HG03439 (cell line): ENCODE data around the gene TMEM273.

Experiments used
- ATAC-seq: cut with Tn5 transposase; IDR thresholded peaks from one replicate; pipeline ENCODE4 v1.9.1; 2021; ENCODE audit warnings: mild to moderate bottlenecking, moderate library complexity; ENCODE audit not compliant: unreplicated experiment

Gene TMEM273

GRCh38 chr10:49177391-49178355 is 10.5 kb downstream of the TMEM273 start:
- peak; percentile 77 for ATAC-seq

DNA sequence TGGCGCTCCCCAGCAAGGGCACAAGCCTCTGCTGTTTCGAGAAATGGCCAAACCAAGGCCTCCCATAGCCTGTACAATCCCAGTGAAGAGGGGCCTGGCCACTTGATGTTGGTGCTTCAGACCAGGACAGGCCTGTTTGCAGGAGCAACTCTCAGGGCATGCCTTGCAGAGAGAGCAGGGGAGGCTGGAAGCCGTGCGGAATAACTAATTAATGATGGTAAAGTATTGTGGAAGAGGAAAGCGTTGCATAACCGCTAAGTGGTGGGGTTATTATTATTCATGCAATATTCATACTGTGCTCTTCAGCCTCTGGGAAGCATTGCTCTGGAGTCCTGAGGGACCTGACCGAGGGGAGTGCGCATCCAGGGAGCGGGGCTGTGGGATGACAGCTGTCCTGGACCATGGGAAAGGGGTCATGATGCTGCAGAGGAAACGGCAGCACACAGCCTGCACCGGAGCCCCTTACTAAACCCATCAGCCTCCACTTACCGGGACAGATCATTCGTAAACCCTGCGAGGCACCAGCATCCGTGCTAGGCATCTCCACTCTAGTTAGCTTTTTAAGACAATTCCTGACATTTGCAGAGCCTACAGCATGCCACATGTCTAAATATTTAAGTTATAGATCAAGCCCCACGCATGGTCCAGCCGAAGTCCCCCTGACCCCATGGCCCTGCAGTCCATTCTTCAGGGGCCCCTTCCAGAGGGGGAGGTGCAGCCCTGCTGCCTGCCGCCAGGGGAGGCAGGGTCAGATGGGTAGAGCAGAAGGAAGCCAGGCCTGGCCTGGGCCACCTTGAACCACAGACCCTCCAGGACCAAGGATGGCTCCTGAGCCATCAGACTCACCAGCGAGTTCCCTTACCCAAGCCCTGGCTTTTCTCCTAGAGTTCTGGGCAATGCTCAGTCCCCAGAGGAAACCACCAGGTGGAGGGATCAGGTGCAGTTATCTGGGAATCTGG is 11.6 kb downstream of the TMEM273 start:
- no peak for ATAC-seq

DNA sequence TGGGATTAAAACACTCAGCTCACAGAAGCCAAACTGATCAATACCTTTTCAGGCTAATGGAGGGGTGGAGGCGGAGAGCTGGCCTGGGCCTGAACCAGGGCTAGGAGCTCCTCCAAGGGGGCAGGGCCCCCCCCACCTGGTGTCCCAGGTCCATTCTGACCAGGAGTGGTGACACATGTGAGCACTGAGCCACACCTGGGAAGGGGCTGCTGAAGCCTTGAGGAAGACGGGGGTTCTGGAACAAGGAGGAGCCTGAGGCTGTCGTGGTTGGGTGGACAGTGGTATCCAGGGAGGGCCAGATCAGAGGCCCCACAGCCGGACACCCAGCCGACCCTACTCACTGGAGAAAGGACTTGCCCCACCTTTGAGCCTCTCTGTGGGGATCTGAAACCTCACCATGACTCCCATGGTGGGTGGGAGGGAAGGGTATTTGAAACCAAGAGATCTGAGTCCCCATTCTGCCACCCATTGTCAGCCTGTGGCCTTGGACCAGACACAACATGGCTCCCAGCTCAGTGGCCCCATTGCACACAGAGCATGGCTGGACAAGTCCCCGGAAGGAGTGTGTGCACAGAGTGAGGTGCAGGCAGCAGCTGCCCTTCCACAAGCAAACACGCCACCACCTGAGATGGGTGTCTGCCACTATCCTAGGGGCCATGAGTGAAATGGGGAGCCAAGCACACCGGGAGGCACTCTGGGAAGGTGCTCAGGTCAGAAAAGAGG is 12.4 kb downstream of the TMEM273 start:
- ATAC-seq: no peak

GRCh38 chr10:49174926-49175500 is 13.2 kb downstream of the TMEM273 start:
- ATAC-seq: no peak

- ATAC-seq: no peak
Measured at GRCh38 chr10:49174261-49174925, 13.8 kb downstream of the TMEM273 start.

GRCh38 chr10:49173853-49174252 is 14.3 kb downstream of the TMEM273 start:
- no peak for ATAC-seq

GRCh38 chr10:49173201-49173772 is 14.9 kb downstream of the TMEM273 start:
- ATAC-seq: no peak

- ATAC-seq: no peak
Measured at GRCh38 chr10:49172777-49173132, 15.4 kb downstream of the TMEM273 start.

DNA sequence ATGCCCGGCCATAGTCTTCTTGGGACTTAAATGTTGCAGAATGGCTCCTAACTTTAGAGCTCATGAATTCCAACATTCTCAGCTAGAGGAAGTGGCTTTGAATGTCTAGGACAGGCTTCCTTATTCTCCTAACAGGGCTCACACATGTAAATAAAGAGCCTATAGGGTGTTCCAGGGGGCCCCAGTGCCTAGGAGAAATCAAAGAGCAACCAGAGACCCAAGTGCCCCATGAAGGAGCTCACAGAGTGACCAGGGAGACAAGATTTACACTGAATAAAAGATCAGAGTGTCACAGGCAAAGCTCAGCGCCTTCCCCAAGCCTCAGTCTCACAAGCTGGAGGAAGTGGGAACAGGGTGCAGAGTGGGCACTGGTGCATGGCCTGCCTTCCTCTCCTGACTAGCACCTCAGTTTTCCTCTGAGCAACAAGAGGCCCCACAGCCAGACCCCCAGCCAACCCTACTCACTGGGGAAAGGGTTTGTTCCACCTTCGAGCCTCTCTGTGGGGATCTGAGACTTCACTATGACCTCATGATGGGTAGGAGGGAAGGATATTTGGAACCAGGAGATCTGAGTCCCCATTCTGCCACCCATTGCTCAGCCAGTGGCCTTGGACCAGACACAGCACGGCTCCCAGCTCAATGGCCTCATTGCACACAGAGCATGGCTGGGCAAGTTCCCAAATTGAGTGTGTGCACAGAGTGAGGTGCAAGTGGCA is 16.0 kb downstream of the TMEM273 start:
- ATAC-seq: no peak

DNA sequence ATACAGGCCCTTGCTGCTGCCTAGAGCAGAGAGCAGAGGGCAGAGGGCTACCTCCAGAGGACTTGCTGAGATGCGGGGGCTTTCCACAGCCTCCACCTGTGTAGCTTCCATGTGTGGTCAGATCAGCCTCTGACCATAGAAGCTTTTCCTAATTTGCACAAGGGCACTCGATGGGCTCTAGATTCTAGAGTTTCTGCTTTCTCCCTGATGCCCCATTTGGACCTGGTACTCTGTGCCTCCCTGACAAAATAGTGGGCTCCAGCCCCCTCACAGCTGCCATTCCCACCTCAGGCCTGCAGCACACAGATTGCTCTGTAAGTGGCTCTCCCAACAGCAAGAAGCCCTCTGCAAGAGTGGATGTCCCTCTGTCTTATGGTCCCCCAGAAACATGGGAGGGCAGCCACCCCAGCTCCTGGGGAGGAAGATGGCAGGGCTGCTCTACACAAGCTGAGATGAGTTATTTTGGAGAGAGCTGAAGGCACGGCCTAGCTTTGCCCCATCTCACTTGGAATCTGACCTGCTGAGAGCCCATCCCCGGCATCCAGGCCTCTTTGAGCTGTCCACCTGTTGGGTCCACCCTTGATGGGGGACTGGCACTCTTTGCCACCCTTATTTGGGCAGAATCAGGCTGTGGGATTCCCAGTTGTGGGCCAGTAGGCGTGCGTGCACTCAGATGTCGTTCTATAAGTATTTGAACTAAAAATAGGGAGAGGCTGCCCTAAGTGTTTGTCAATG is 16.7 kb downstream of the TMEM273 start:
- no peak for ATAC-seq

- no peak for ATAC-seq
Measured at GRCh38 chr10:49170632-49171325, 17.4 kb downstream of the TMEM273 start.

DNA sequence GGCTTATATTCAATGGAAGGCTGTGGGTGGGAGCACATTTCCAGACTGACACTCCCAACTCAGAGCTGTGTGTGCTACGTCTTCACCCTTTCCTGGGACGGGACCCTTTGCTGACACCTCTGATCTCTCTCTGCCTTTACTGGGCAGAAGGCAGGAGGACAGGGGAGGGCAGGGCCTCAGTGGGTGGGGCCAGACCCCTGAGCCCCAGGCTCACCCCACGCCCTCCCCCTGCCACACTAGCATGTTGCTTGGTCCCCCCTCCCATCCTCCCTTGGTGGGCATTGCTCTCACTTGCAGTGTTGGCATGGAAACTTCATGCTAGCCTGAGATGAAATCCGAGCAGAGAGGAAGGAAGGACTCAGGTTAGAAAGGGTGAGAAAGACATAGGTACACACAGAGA is 18.4 kb downstream of the TMEM273 start:
- ATAC-seq: no peak

DNA sequence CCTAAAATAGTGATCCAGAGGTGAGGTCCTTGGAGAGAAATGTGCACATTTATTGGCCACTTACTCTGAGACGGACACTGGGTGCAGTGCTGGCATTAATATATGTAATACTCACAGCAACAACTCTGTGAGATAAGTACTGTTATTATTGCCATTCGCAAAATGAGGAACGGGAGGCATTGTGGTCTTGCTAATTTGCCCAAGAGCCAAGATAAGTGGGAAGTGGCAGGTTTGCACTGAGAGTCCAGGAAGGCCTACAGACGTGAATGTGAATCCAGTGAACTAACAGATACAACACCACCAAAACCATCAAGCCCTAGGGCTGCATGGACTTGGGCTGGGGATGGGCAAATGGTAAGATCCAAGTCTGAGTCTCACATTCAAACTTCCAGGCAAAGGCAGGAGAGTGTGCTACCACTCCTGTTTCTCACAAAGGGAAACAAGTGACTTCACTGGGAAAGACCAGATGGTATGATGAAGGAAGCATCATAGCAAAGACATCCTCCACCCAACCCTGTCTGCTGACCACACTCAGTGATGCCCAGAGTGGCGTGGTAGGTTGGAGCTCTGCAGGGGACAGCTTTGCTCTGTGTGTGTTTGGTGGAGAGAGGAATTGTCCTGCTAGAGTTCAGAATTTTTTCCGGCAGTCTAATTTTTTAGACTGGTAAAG is 19.2 kb downstream of the TMEM273 start:
- ATAC-seq: no peak

- no peak for ATAC-seq
Measured at GRCh38 chr10:49168171-49168540, 20.0 kb downstream of the TMEM273 start.

DNA sequence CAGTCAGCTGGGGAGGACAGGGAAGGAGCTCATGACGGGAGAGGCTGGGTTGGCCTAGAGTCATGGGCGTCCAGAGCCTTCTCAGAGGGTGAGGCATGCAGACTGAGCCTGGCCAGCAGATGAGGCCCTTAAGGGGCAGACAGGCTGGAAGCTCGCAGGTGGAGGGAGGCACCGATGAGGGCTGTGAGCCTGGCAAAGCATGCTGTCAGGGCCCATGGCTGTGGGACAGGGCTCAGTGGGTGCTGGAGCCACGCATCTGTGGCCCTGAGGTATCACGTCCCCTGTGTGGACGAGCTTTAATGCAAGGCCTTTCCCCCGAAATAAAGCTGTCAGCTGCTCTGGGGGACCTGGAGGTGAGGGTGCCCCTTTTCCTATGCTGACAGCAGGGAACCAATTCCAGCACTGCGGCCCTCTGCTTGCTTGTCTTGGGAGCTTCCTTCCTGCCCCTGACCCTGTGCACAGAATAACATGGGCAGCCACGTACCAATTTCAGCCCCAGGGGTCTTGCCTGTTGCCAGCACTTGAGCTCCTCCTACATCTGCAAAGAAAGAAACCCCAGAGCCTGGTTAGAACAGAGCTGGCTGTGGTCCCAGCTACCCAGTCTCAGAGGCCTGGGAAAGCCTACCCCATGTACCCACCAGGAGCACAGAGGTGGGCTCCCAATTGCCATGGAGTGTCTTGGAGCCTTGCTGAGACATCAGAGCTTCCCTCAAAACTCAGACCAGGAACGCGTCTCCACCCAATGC is 20.6 kb downstream of the TMEM273 start:
- ATAC-seq: no peak

DNA sequence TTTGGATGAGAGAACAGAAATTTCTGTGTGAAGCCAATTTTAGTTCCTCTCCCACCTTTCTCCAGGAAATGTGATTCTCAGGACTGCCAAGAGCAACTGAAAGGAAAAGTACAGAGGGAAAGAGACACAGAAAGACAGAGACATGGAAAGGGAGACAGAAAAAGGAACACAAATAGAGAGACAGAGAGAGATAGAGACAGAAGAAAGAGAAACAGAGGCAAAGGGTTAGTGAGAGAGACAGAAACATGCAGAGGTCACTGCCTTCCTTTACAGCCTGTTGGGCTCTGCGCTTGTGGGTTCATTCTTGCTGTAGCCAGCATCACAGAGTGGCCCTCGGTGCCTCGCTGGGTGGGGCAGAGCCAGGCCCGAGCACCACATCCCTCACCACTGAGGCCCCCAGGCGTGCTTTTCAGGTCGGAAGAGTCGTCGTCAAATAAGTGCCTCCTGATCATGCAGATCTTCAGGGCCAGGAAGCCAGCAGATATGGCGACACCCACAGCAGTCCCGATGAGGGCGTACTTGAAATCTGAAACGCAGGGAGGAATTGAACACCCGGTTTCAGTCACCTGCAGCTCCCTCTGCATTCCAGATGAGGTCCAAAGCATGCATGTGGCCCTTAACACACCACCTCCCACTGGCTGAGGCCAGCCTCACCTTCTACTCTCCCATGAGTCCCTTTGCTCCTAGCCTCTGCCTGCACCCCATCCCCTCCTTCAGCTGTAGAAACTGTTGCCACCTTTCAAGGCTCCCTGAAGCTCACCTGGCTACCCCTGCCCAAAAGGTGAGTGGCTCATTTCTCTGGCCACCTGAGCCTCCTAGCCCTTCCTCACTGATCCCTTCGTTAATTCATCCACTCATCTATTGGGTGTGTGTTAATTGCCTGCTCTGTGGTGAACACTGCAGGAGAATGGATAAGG is 21.4 kb downstream of the TMEM273 start:
- ATAC-seq: no peak
